Medulla oblongata (tissue), 1 donor: ENCODE measurements around the gene PDGFA.

Experiments
- DNase-seq: peaks from one replicate; pipeline ENCODE4 v3.0.0-alpha.2; 2015; ENCODE audit errors: extremely low spot score

Gene PDGFA

DNA sequence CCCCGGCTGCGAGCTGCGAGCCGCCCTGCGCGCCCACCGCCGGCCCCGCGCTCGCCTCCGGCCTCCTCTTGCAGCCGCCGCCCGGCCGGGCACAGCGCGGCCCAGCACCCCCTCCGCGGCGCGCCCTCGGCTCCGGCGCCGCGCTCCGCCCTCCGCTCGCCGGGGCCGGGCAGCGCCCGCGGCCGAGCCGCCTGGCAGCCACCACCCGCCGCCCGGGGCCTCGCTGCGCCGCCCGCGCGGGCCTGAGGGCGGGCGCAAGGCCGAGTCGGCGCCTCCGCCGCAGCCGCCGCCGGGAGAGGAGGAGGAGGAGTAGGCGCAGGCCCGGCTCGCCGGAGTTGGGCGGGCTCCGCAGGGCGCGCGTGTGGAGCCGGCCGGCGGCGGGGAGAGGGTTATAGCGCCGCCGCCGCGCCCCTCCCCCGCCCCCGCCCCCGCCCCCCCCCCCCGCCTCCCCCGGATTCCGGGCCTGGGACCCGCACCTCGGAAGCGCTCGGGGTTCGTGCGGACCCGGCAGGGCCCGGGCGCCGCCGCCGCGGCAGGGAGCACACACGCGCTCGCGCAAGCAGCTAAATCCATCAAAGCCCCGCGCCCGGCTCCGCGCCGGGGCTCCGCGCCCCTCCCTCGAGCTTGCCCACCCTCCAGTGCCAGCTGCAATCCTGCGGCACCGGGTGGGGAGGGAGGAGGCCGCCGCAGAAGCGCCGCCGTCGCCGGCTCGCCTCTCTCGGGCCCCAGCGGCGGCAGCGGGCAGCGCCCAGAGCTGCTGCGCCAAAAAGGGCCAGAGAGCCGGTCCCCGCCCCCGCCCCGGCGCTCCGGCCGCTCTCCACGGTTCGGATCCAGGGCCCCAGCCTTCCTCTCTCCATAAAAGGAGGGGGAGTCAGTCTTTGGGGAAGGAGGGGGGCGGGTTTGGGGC lies at the start of gene PDGFA:
Gene PDGFA (minus strand): TSS at position 363 of the 907 bp plus-strand sequence. CDS start 845 bp downstream, outside the sequence.
- peak; percentile 57 for DNase-seq

DNA sequence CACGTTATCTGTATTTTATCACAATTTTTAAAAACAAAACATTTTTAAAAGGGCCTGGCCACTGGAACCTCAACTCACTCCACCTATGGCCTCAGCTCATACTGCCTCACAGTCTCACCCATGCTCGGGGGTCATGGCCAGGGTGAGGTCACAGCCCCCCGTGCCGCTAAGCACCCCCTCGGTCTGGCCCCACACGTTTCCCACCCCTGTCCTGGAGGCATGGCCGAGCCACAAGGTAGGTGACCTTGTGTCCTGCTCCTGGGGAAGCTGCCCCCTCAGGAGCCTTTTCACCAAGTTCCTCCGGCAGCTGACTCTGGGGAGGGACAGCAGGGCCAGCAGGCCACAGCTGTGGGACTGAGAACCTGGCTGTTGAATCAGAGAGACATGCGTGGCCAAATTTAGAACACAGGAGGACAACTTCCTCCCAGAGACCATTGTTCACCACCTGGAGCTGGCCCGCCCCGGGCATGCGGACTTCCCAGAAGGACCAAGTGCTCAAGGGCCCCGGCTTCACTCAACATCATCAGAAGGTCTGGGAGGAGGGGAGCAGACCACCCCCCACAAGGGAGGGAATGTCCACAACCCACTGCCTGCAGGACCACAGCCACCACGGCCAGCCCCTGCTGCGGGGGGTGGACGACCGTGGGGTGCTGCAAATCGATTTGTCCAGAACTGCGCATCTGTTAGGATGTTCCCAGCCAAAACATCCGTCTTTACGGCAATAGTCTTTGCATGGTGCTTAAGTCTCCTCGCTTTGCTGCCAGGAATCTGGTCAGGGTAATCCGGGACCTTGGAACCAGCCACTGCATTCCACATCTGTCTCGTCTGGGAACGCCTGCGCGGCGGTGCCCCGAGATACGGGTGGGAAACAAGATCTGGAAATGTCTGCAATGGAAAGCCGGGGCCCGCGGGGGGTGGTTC lies 48.6 kb upstream of the PDGFA start:
- no peak for DNase-seq

DNA sequence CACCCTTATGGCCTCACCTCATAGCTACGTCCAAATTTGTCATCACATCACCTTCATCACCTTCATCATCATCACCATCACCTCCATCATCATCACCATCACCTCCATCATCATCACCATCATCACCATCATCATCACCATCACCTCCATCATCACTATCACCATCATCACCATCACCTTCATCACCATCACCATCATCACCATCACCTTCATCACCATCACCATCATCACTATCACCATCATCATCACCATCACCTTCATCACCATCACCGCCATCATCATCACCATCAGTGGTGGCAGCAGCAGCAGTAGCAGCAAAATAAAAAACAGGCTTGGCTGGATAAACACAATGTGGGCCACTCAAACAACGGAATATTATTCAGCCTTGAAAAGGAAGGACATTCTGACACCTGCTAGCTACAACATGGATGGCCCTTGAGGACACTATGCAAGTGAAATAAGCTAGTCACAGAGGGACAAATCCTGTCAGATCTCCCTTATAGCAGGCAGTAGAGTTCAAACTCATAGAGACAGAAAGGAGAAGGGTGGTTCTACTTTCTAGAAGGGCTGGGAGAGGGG lies 47.7 kb upstream of the PDGFA start:
- no peak for DNase-seq

GRCh38 chr7:566100-566499 lies 46.5 kb upstream of the PDGFA start:
- no peak for DNase-seq

DNA sequence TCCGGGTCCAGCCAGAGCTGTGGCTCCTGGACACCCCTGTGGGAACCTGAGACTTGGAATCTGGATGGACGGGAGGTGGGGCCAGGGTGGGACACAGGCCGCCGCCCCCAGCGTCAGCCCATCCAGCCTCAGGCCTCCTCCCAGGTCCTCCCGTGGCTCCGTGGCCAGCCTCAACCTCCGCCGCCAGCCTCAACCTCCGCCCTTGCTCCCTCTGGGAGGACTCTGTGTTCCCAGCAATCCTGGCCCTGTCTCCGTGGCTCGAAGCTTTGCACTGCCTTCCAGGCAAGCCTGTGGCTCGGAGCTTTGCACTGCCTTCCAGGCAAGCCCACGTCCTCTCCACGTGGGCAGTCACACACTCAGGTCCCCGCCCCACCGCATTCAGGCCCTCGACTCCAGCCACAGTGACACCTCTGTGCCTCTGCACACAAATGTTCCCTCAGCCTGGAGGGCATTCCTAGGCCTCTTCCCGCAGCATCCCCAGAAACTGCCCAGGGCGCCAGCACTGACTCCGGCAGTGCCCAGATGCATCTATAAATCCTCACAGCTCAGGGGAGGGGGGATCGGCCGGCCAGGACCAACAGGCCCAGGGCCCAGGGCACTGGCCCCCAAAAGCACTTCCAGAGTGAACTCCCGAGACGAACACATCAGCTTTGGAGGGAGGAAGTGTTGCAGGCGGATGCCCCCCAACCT lies 44.7 kb upstream of the PDGFA start:
- DNase-seq = peak; percentile 84

DNA sequence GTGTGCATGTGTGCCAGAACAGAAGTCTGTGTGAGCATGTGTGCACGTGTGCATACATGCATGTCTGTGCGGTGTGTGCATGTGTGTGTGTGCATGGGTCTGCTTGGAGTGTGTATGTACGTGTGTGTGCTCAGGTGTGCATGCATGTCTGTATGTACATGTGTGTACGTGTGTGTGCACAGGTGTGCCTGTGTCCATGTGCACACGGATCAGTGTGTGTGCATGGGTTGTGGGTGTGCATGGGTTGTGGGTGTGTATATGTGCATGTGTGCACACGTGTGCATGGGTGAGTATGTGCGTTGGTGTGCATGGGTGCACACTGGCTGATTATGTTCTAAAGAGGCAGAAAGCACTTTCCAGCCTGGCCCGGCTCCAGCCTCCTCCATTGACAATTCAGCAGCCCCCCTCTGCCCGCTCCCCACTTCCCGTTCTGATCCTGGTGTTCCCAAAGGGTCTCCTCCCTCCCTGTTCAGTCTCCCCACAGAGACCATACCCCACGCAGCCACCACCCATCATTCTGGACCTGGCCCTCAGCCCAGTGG lies 44.1 kb upstream of the PDGFA start:
- no peak for DNase-seq

DNA sequence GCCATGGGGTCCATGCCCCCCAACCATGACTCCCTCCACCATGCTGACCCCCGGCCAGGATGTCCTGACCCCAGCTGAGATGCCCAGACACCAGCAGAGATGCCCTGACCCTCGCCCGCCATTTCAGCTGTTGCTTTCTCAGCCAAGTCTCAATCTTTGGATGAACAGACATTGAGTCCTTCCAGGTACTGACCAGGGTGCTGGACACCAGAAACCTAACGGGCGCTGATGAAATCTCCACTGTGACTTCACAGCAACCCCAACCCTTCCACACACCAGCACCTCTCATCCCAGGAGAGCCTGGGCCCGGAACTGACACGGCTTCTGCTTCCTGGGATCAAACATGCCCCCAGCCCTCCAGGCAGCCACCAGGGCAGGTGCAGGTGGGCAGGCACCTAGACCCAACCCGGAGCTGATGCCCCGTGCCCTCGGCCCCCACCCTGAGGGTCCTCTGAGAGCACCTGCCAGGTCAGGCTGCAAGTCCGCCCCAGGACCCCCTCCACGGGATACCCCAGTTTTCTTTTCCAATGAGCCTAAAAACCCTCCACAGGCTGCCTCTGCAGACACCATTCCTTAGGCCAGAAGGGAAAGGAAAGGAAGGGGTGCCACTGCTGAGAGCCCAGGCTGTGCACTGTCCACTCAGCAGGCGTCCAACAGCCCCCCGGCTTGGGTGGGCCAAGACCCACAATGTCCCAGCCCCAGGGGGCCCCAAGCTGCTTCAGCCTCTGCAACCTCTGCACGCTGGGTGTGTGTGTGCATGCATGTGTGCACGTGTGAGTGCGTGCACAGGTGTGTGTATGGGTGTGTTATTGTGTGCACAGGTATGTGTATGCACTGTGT lies 43.4 kb upstream of the PDGFA start:
- no peak for DNase-seq

DNA sequence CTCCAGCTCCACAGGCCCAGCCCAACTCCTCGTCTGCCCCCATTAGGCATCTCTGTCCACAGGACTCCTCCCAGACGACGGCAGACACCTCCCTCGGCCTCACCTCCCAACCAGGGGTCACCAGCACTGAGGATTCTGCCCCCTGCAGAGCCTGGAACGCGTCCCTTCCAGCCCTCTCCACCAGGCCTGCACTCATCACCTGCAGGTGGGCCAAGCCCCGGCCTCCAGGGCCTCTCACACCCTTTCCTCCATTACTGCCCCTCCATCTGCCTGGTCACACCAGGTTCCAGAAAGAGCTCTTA lies 42.7 kb upstream of the PDGFA start:
- no peak for DNase-seq

DNA sequence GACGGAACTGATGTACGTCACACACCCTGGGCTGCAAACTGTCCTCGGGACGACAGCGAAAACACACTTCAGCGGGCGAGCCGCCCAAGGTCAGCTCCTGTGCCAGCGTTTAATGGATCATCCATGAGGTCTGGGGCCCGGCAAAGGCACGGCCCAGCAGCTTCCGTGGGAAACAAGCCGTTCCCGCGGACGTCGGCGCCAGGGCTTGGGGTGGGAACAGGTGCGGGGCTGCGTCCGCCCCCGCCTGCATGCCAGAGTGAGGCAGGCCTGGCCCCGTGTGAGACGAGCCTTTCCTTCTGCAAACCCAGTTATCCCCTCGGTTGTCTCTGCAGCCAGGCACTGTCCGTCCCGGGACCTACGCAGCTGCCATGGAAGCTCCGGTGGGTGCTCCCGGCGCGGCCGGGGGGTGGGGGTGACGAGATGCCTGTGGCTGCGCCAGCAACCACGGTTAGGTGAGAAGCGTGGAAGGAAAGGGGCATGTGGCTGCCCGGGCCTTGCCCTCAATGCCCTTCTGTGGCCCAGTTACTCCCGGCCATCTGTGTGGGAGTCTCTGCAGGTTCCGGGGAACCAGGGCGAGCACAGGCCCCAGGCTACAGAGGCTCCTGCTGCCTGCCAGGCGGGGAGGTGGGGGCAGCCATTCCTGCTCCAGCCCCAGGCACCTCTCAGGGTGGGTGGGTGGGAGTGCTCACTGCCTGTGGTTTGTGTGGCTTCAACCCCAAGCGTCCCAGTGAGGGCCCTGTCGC lies 42.2 kb upstream of the PDGFA start:
- DNase-seq = no peak

- no peak for DNase-seq
Measured at GRCh38 chr7:560966-561630, 41.5 kb upstream of the PDGFA start.

DNA sequence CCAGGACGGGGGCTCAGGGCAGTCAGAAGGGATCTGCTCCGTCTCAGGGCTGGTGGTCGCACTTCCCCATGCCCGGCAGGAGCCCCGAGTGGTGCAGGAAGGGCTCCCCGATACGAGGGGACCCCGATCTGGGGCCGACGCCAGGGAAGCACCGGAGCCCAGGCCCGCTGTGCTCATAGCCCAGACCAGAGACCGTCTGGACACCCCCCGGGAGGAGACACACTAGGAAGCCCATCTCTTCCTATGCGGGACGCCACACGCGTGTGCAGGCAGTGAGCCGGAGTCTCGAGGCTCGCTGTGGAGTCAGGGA lies 39.7 kb upstream of the PDGFA start:
- no peak for DNase-seq

DNA sequence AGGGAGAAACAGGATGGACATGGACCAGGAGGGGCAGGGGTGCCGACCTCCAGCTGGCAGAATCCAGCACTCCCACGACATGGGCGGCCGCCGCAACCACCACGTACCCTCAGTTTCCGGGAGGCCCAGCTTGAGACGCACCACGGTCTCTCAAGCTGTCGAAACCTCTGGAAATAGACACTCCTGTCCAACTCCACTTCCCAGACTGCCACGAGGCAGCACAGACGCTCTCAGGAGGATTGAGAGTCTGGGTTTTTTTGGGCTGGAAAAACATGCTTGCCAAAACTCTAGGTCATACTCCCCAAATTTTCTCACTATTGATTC lies 37.9 kb upstream of the PDGFA start:
- no peak for DNase-seq

DNA sequence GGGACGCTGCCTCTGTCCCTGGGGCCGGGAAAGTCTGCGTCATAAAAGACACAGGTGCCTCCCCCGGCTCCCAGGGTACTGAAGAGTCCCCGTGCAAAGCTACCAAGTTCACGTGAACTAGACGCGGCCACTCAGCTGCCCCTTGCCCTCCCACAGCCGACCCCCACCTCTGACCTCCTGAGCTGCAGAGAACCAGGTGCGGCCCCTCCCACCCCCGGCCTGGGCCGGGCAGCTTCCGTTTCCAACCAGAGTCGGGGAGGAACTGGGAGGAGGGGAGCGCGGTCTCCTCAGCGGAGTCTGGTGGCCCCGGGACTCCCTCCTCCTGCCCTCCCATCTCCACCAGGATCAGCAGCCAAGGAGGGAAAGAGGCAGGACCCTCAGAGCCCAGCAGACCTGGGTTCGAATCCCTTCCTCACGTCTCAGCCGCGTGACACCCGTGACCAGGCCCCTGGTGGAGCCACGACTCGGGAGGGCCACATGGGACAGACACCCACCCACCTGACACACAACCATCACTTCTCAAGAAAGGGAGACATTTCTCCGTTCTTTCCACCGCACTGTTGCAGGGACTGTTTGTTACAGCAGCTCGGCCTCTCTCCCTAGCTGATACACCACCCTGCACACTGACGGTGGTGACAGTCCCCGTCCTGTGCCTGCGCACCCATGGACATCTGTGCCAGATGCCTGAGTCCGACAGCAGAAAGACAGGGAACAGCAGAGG lies 37.4 kb upstream of the PDGFA start:
- DNase-seq = no peak

- DNase-seq = no peak
Measured at GRCh38 chr7:556291-556826, 36.7 kb upstream of the PDGFA start.

DNA sequence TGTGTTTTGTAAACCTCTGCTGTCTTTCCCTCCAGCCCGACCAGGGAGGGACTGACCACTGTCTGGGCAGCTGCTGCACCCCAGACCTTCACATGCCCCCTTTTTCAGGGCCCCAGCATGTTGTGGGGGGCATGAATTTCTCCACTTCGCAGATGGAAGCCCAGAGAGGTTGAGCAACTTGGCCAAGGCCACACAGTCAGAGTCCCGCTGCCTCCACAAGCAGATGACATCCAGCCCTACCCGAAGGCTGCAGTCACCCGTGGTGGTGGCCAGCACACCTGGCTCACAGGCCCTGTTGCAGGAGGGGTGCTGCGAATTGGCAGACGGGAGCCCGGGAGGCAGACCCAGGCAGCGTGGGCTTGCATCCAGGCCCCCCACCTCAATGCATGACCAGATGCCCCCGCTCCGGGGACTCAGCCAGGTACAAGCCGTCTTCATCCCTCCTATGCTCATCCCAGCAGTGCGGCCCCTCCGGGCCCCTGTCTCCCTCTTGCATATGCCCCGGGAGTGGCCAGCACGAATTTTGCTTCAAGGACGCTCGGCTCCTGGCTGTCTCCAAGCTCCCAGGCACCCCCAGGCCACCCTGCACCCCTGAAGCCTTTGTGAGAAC lies 36.0 kb upstream of the PDGFA start:
- no peak for DNase-seq

GRCh38 chr7:553636-554111 lies 34.0 kb upstream of the PDGFA start:
- DNase-seq = no peak

GRCh38 chr7:552868-553635 lies 33.4 kb upstream of the PDGFA start:
- no peak for DNase-seq
